Transverse colon (tissue), 4 donors: ENCODE data around the gene ZNF701.

ENCODE experiments used
- CTCF ChIP-seq, 5 experiments: fragments of 200-600 bp in 3 of 5; fragments of 450-650 bp in 2 of 5; sonication (generic) in 3 of 5; IDR thresholded peaks; 1 replicate in 2 of 5; 2 replicates in 3 of 5; pipeline ENCODE4 v1.5.1; 2016 to 2017; ENCODE audit warnings: antibody characterized with exemption in 5 of 5, inconsistent platforms in 3 of 5, mild to moderate bottlenecking in 2 of 5, moderate library complexity in 1 of 5
- POLR2A ChIP-seq: fragments of 450-650 bp; IDR thresholded peaks from one replicate; pipeline ENCODE4 v1.6.1; 2016; ENCODE audit warnings: antibody characterized with exemption, mild to moderate bottlenecking, moderate library complexity
- POLR2AphosphoS5 ChIP-seq, 3 donors: sonication (generic); formaldehyde crosslinking; IDR thresholded peaks; one replicate each; pipeline ENCODE4 v1.6.1; 2016; ENCODE audit warnings: antibody characterized with exemption in 3 of 3

- TF ChIP-seq POLR2AphosphoS5 (IDR thresholded peaks at IDR 0.05) (peak; percentile 94 to 99 (median 97)), POLR2A (peak; percentile 96), CTCF (IDR thresholded peaks at IDR 0.05) (peak in 3 of 5 experiments; percentile 26 to 45 (median 37))
Observed at GRCh38 chr19:52570000-52570861, at the start of gene ZNF701.
